Kidney (tissue), 14 donors: ENCODE results near the gene CACNB4. TPM values are rescaled to one million over a fixed set of nuclear protein-coding genes. Genes with fewer than 3 reads are reported as not detected.

ENCODE experiments used
- DNase-seq, 5 donors: peaks; one replicate each; pipeline ENCODE4 v3.0.0-alpha.2; 2013 to 2020
- FAIRE-seq: peaks from 2 replicates; lab custom pipeline; 2012; peaks lifted over from hg19 to GRCh38; lab: Jason Lieb, UNC
- H3K27ac ChIP-seq, 2 donors: one replicate each; pipeline ENCODE4 v1.7.0; 2013; ENCODE audit warnings: low read depth in 2 of 2, low read length in 2 of 2, inconsistent platforms in 1 of 2
- H3K27me3 ChIP-seq: one replicate; pipeline ENCODE4 v1.7.1; 2013; ENCODE audit warnings: low read length, inconsistent platforms; ENCODE audit not compliant: control insufficient read depth, insufficient read depth
- H3K36me3 ChIP-seq, 3 donors: one replicate each; pipeline versions ENCODE4 v1.7.0 to v1.7.1; 2013; ENCODE audit warnings: low read length in 3 of 3, control low read depth in 1 of 3, inconsistent platforms in 1 of 3; ENCODE audit not compliant: insufficient read depth in 3 of 3, control insufficient read depth in 2 of 3
- H3K4me1 ChIP-seq, 3 donors: one replicate each; pipeline versions ENCODE4 v1.7.0 to v1.7.1; 2013; ENCODE audit warnings: low read length in 3 of 3, inconsistent platforms in 1 of 3, low read depth in 1 of 3; ENCODE audit not compliant: control insufficient read depth in 2 of 3, insufficient read depth in 2 of 3
- H3K4me3 ChIP-seq, 3 donors: one replicate each; pipeline versions ENCODE4 v1.7.0 to v1.8.1; 2013; ENCODE audit warnings: low read length in 3 of 3, control low read depth in 1 of 3, inconsistent platforms in 1 of 3
- H3K9ac ChIP-seq, 3 donors: one replicate each; pipeline versions ENCODE4 v1.7.0 to v1.7.1; 2013; ENCODE audit warnings: low read length in 3 of 3, control low read depth in 1 of 3, inconsistent platforms in 1 of 3
- H3K9me3 ChIP-seq, 3 donors: one replicate each; pipeline versions ENCODE4 v1.7.0 to v1.7.1; 2013; ENCODE audit warnings: low read length in 3 of 3, control low read depth in 1 of 3, inconsistent platforms in 1 of 3; ENCODE audit not compliant: control insufficient read depth in 2 of 3, insufficient read depth in 1 of 3
- CTCF ChIP-seq: IDR thresholded peaks from 3 replicates; pipeline ENCODE4 v1.5.1; 2012; ENCODE audit warnings: mild to moderate bottlenecking, moderate library complexity, borderline replicate concordance; ENCODE audit not compliant: insufficient read depth; ENCODE audit errors: extremely low read depth
- intact Hi-C: fragments of 100-400 bp; cut with DNase I; formaldehyde crosslinking; loops from one replicate; pipeline ENCODE4 v1.11.1; 2022
- polyA plus RNA-seq: library from polyadenylated mRNA; stranded (reverse); fragments of 350-450 nt; fragmentation: Illumina TruSeq; extraction: RNeasy Lipid Tissue Mini Kit (QIAGEN cat#74804); gene quantifications from one replicate; pipeline ENCODE4 v1.2.3, GENCODE V29; 2014; ENCODE audit warnings: low read depth, low replicate concordance; ENCODE audit not compliant: insufficient read depth
- total RNA-seq: library from RNA; stranded (reverse); fragmentation: NEBNext Ultra II Directional; extraction: Animal tissue kit (Norgen Biotek cat#: 25700); gene quantifications from one replicate; pipeline ENCODE4 v1.2.1, GENCODE V29; 2021
- donor health status: control.
- donor health status: control.
- donor health status: control.
- donor health status: control.
- donor health status: control.
- donor health status: DM: yes; HTN: yes; CAD: no.
- donor health status: Normal renal cell carcinoma (clear cell type).

CACNB4 gene
- total and polyA plus RNA-seq, 2 donors from 2014 or later, result 1.3 to 2.2 TPM

DNA sequence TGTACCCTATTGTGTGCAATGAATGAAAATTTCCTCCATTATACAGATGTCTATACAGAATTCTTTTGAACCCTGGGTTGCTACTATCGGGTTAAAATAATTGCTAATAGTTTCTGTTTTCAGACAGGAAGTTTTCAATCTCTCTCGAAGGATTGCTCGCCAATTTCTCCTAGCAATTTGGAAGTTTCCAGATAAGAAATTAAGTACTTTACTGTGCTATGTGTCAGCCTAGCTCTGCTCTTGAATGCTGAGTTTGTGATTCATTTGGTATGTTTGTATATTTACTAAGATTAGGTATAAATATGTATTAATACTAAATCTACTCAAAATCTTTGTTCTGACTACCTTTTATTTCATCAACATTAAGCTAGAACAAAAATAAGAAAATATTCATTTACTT, 196.0 kb downstream of the CACNB4 start:
- no peaks in the 10 kb centered on the region for H3K9me3 ChIP-seq
- no peak overlapping the region for H3K9ac ChIP-seq
- H3K4me3 ChIP-seq, result no peak overlapping the region
- H3K27ac ChIP-seq, result no peak overlapping the region
- DNase-seq, result no peak
- intact Hi-C loops, result no loop called here
- H3K27me3 ChIP-seq, result no peaks in the 10 kb centered on the region
- no peak for FAIRE-seq
- H3K4me1 ChIP-seq, result no peaks in the 10 kb centered on the region
- no peak for TF ChIP-seq CTCF
- H3K36me3 ChIP-seq, result no peaks in the 10 kb centered on the region

DNA sequence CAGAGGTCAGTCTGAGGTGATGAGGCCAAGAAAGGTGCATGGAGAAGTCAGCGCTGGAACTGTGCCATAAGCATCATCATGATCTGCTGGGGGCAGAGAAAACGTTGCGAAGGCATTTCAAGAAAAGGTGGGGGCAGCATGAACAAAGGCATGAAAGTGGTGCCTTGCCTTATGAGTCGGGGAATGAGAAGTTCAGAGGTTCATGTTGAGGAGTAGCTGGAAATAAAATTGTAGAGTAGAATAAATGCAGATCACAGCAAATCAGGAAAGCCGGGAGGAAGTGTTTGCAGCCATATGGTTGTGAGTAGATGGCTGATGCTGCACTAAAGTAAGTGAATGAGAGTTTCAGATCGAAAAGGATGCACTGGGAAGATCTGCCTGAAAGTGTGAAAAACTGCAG, 198.5 kb downstream of the CACNB4 start:
- no peak for TF ChIP-seq CTCF
- peaks cover 0 to 2% (median 0%) of the 10 kb centered on the region in 3 donors for H3K4me1 ChIP-seq
- no peaks in the 10 kb centered on the region for H3K36me3 ChIP-seq
- no peaks in the 10 kb centered on the region for H3K27me3 ChIP-seq
- intact Hi-C loops, result no loop called here
- H3K27ac ChIP-seq, result no peak overlapping the region
- DNase-seq (no peak), FAIRE-seq (no peak)
- H3K9me3 ChIP-seq, result peaks cover 0 to under 1% (median 0%) of the 10 kb centered on the region in 3 donors
- H3K9ac ChIP-seq, result no peak overlapping the region
- no peak overlapping the region for H3K4me3 ChIP-seq

DNA sequence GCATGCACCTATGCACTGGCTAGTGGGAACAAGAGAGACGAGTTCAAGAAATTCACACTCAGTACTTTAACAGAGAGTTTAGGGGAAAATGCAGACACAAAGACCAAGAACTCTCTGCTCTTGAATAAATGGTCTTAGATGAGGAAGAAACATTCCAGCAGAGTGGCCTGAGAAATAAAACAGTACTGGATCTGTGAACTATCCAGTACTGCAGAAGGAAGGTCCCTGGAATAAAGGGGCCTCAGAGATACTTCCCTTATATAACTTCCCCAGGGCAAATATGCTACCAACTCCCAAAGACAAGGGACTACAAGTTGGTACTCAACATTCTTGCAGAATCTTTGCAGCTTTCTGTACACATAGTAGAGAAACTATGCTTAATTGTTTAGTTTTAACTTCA, 199.7 kb downstream of the CACNB4 start:
- TF ChIP-seq CTCF, result no peak
- Histone ChIP-seq H3K27ac (no peak overlapping the region), H3K27me3 (no peaks in the 10 kb centered on the region), H3K9ac (no peak overlapping the region), H3K36me3 (no peaks in the 10 kb centered on the region), H3K4me3 (no peak overlapping the region), H3K4me1 (peaks cover 0 to 2% (median 0%) of the 10 kb centered on the region in 3 donors), H3K9me3 (peaks cover 0 to 3% (median 0%) of the 10 kb centered on the region in 3 donors)
- intact Hi-C loops, result no loop called here
- FAIRE-seq, result no peak
- no peak for DNase-seq
